HG02884 (cell line): ENCODE measurements around the gene CTBP1.
"Not testable (repeated sequence)": the region's sequence is repeated elsewhere in the genome, so short reads cannot be mapped to it uniquely, and the experiment has no call there.

Experiments
- ATAC-seq: cut with Tn5 transposase; IDR thresholded peaks from one replicate; pipeline ENCODE4 v1.9.1; 2021; ENCODE audit warnings: mild to moderate bottlenecking, moderate library complexity; ENCODE audit not compliant: unreplicated experiment

CTBP1 gene

GRCh38 chr4:1239141-1239949 is 9.6 kb downstream of the CTBP1 start:
- ATAC-seq, result no peak

DNA sequence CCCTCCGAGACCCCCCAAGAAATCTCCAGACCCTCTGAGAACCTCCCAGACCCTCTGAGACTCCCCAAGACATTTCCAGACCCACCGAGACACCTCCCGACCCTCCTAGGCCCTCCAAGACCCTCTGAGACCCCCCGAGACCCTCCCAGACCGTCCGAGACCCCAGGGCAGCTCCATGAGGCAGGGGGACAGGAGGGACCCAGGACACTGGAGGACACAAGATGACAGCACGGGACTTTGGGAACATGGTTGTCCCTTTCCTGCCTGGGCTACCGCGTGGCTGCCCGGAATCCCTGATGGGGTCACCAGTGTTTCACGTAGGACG is 10.3 kb downstream of the CTBP1 start:
- no peak for ATAC-seq

DNA sequence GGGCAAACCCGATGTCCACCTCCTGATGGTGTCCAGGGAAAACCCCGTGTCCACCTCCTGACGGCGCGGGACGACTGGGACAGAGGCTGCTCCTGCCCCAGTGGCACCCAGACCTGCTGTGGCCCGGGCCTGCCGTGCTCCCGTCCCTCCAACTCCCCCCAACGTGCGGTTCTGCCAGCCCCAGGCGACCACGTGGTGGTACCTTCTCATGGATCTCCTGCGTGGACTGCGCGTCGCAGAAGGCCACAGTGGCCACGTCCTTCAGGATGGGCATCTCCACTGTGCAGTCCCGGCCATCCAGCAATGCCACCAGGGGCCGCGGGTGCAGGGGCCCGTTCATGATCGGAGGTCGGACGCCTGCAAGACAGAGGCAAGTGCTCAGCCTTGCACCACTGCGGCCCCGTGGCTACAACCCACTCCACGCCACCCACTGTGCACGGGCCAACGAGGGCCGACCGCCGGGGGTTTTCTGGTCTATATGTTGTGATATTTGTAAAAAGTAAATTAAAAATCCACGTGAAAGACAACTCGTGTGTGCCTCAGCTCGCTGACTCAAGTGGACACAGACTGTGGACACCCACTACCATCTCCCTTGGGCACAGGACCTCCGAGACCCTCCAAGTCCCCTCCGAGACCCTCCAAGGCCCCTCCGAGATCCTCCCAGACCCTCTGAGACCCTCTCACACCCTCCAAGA is 10.8 kb downstream of the CTBP1 start:
- ATAC-seq, result no peak

GRCh38 chr4:1237261-1237660 is 11.7 kb downstream of the CTBP1 start:
- ATAC-seq, result not testable (repeated sequence)

- ATAC-seq, result not testable (repeated sequence)
Observed at GRCh38 chr4:1236836-1237235, 12.1 kb downstream of the CTBP1 start.

DNA sequence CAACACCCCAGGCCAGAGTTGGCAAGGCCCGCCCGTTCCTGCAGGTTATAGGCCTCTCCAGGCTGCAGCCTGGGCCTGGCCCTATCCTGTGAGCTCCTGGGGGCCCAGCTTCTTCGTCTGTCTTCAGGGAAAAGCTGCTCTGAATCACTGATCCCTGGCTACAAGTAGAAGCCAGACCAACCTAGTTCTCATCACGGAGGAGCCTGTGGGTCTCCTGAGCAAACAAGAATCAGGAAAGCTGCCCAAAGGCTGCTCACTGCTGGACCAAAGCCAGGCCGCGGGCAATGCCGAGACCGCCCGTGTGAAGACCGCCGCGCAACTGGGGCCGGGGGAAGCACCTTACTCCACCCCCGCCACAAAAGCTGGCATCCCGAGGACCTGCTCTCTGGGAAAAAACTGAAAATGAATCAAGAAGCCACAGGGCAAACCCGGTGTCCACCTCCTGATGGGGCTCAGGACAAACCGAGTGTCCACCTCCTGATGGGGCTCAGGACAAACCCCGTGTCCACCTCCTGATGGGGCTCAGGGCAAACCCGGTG is 12.8 kb downstream of the CTBP1 start:
- no peak for ATAC-seq

DNA sequence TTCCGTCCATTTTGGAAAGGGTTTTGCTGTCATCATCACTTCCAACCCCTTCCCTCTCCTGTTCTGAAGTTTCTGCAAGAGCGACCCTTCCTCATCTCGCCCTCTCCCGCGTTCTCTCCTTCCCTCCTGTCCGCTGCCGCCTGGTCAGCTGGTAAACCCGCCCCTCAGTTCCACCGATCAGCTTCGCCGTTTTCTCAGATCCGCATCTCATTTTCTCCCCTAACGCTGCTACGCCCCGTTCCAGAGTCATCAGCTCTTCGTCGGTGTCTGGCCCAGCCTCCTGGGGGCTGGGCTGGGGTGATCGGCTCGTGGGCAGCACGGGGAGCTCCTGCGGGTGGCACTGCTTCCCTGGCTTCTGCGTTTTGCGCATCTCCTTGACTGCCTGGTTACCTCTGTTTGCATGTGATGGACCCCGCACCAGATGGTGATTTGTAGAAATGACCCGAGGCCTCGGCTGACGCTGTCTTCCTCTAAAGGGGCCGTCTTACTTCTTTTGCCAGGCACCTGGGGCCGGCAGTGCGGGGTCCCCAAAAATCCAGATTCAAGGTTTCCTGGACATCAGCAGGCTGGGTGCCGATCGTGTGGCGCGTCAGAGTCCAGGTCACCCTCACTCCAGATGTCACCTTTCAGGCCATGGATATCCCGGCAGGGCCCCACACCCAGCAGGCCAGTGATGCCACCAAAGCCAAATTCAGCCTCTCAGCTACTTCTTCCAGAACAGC is 13.4 kb downstream of the CTBP1 start:
- no peak for ATAC-seq

- ATAC-seq, result no peak
Observed at GRCh38 chr4:1234811-1235292, 14.1 kb downstream of the CTBP1 start.

DNA sequence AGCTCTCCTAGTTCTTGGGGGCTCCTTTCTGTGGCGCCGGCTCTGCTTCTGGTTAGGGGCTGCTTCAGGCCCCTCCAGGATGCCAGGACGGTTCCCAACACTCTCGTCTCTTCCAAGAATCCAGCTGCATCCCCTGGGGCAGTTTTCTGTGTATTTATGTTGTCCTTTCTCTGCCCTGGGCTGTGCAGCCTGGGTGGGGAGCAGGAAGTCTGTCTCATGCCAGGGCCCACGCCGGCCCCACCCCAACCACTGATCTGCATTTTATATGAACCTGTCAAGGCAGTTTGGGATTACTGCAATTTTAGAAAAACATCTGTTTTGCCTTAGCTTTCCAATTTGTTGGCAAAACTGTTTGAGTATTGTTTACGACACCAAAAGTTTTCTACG is 14.6 kb downstream of the CTBP1 start:
- ATAC-seq, result no peak

- no peak for ATAC-seq
Observed at GRCh38 chr4:1233641-1234308, 15.2 kb downstream of the CTBP1 start.

- no peak for ATAC-seq
Observed at GRCh38 chr4:1232661-1233621, 16.0 kb downstream of the CTBP1 start.

DNA sequence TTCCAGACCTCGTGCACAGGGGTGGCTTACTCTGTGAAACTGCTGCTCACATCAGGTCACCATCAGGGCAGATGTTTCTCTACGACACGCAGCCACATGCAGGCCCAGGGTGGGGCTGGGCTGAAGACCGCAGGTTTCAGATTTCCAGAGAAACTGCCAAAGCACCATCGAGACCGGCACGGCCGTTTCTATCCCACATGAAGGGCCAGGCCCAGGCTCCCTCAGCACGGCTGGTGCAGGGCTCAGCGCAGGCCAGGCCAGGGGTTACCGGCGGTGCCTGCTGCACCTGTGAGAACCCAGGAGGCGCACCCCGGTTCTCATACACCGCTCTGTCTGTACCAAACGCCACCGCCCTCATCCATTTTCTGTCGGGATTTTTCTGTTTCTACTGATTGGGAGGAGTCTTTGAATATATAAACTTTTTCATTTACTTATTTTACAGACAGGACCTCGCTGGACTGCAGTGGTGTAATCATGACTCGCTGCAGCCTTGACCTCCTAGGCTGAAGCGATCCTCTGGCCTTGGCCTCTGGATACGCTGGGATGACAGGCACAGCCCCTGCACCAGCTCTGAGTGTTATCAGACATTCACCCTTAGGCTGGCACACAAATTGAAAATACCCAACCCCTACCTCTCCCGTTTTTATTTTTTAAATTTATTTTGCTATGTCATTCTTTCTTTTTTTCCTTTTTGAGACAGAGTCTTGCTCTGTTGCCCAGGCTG is 17.1 kb downstream of the CTBP1 start:
- ATAC-seq, result no peak

- ATAC-seq, result no peak
Observed at GRCh38 chr4:1230971-1231636, 17.8 kb downstream of the CTBP1 start.

DNA sequence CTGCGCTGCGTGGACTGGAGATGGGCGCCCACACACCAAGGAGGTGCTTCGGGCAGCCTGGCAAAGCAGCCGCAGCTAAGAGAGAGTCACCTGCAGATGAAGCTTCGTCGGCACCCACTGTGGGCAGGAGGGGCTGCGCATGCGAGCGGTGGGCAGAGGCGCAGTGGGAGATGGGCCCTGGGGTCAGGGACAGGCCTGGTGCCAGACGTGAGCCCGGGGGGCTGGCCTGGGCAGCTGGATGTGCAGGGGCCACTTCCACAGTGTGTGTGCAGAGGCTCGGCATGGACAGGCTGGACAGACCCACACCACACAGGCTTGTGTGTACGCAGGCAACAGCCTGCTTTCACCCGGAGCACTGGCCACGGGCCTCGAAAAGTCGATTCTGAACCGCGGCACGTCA is 18.6 kb downstream of the CTBP1 start:
- no peak for ATAC-seq

DNA sequence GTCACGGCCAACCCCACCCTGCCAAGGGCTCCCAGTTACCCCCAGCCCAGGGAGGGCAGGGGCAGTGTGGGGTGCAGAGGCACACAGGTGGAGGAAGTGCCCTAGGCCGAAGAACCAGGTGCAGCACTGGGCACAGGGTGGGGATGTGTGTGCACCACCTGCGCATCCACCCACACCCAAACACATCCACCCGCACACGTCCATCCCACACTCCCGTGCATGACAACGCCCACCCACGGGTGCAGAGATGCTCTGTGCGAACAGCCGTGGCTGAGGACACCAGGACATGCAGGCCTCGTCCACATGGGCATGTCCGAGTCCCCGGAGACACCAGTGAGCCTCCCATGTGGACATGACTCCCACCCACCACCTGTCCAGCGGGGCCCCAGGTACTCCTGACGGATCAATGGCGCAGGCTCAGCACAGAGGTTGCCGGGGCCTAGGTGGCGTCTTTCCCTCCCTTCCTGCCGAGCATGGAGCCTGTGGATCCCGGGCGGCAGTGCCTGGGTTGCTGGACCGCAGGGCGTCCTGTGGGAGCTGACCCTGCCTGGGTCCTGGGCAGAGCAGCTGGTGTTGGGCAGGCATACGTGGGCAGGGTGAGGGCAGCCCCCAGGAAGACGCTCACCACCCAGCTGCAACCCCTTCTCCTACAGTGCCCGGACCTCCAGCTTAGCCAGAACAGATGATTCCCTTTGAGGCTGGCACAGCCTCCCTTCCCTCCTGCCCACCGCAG is 19.6 kb downstream of the CTBP1 start:
- no peak for ATAC-seq

GRCh38 chr4:1227816-1228215 is 21.1 kb downstream of the CTBP1 start:
- no peak for ATAC-seq

DNA sequence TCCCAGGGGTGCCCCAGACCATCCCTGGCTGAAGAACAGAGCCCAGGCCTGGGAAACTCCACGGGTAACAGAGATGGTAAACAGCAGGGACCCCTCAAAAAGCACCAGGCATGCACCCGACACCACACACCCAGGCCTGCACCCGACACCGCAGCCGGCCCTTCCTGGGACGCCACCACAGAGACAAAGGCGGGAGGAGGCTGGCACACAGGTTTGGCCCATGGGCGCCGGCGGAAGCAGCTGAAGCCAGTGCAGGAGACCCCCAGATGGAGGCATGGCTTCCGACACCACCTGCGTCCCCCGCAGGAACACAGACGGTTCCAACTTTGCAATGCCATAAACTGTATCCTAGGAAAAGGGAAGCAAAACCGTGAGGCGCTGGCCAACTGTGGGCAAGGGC is 22.3 kb downstream of the CTBP1 start:
- no peak for ATAC-seq

GRCh38 chr4:1226144-1226481 is 22.8 kb downstream of the CTBP1 start:
- no peak for ATAC-seq
